Measurements from ENCODE around the gene TAPBPL. TPM values are rescaled to one million over a fixed set of nuclear protein-coding genes. Genes with fewer than 3 reads are reported as not detected.
"Not testable (repeated sequence)": the region's sequence is repeated elsewhere in the genome, so short reads cannot be mapped to it uniquely, and the experiment has no call there.

Gene TAPBPL
- total and polyA plus RNA-seq, 3 experiments from 2014 or later = 29.1 to 131 (median 32.0) TPM

GRCh38 chr12:6423267-6424007 lies 28.4 kb upstream of the TAPBPL start:
- Mint-ChIP-seq H3K4me1 (peaks cover 36 to 43% (median 40%) of the 10 kb centered on the region in 3 donors), H3K27me3 (peaks cover 0 to 4% of the 10 kb centered on the region in 2 donors), H3K4me3 (peak overlapping the region in 4 of 7 donors; percentile 5 to 53 (median 24)), H3K36me3 (no peaks in the 10 kb centered on the region), H3K27ac (peak overlapping the region; percentile 41 to 90 (median 70)), H3K9me3 (no peaks in the 10 kb centered on the region)
- peak; percentile 60 to 87 (median 82) for DNase-seq
- ChIA-PET CTCF (interaction anchor here (0.7 to 7.7 kb wide), 25 partner anchors 10 to 134 kb away, joined by 3 to 107 read pairs (median 6); partner anchors contain the start of genes CD27, GAPDH, MRPL51 and TAPBPL), POLR2A (interaction anchor here (0.5 to 2.8 kb wide), 11 partner anchors 21 to 134 kb away, joined by 3 to 12 read pairs (median 5); partner anchors contain the start of genes CD27, GAPDH, MRPL51 and VAMP1)
- no peaks in the 10 kb centered on the region for H3K27me3 ChIP-seq (ENCODE audit: insufficient read depth, low read length, poor library complexity, severe bottlenecking)
- peak overlapping the region; percentile 35 for H3K4me3 ChIP-seq (ENCODE audit: low read length)
- H3K27ac ChIP-seq (ENCODE audit: low read depth, low read length) = no peak overlapping the region
- H3K9me3 ChIP-seq (ENCODE audit: low read length) = no peaks in the 10 kb centered on the region
- peaks cover 46% of the 10 kb centered on the region for H3K4me1 ChIP-seq (ENCODE audit: insufficient read depth, low read length)
- no peaks in the 10 kb centered on the region for H3K36me3 ChIP-seq (ENCODE audit: insufficient read depth, low read length)

- Mint-ChIP-seq H3K36me3 (no peaks in the 10 kb centered on the region), H3K27me3 (peaks cover 0 to 4% of the 10 kb centered on the region in 2 donors), H3K4me1 (peaks cover 36 to 43% (median 41%) of the 10 kb centered on the region in 3 donors), H3K9me3 (no peaks in the 10 kb centered on the region), H3K27ac (peak overlapping the region in 7 of 8 donors; percentile 41 to 90 (median 69)), H3K4me3 (peak overlapping the region in 2 of 7 donors; percentile 43 to 53)
- CTCF ChIA-PET = interaction anchor here (0.7 to 7.7 kb wide), 24 partner anchors 10 to 133 kb away, joined by 3 to 107 read pairs (median 6); partner anchors contain the start of genes CD27, GAPDH, MRPL51 and TAPBPL
- Histone ChIP-seq H3K27me3 (ENCODE audit: insufficient read depth, low read length, poor library complexity, severe bottlenecking) (no peaks in the 10 kb centered on the region), H3K27ac (ENCODE audit: low read depth, low read length) (no peak overlapping the region), H3K4me1 (ENCODE audit: insufficient read depth, low read length) (peaks cover 46% of the 10 kb centered on the region), H3K9me3 (ENCODE audit: low read length) (no peaks in the 10 kb centered on the region), H3K36me3 (ENCODE audit: insufficient read depth, low read length) (no peaks in the 10 kb centered on the region), H3K4me3 (ENCODE audit: low read length) (peak overlapping the region; percentile 35)
- POLR2A ChIA-PET = interaction anchor here (0.7 to 2.8 kb wide), 10 partner anchors 20 to 114 kb away, joined by 3 to 12 read pairs (median 4); partner anchors contain the start of genes CD27, GAPDH, MRPL51 and VAMP1
- DNase-seq = no peak
These were observed 27.9 kb upstream of the TAPBPL start for GRCh38 chr12:6424008-6424347.

GRCh38 chr12:6424866-6425265 lies 27.0 kb upstream of the TAPBPL start:
- Mint-ChIP-seq H3K9me3 (no peaks in the 10 kb centered on the region), H3K4me3 (no peak overlapping the region), H3K36me3 (no peaks in the 10 kb centered on the region), H3K27me3 (no peaks in the 10 kb centered on the region), H3K4me1 (peaks cover 40 to 46% (median 41%) of the 10 kb centered on the region in 3 donors), H3K27ac (peak overlapping the region in 6 of 8 donors; percentile 46 to 87 (median 61))
- no peaks in the 10 kb centered on the region for H3K27me3 ChIP-seq (ENCODE audit: insufficient read depth, low read length, poor library complexity, severe bottlenecking)
- no peak for DNase-seq
- CTCF ChIA-PET = interaction anchor here (0.8 to 7.7 kb wide), 14 partner anchors 9 to 132 kb away, joined by 3 to 107 read pairs (median 24); partner anchors contain the start of genes CD27, GAPDH, MRPL51 and TAPBPL
- no peaks in the 10 kb centered on the region for H3K36me3 ChIP-seq (ENCODE audit: insufficient read depth, low read length)
- H3K4me1 ChIP-seq (ENCODE audit: insufficient read depth, low read length) = peaks cover 49% of the 10 kb centered on the region
- H3K9me3 ChIP-seq (ENCODE audit: low read length) = no peaks in the 10 kb centered on the region
- POLR2A ChIA-PET = interaction anchor here (1.2 to 2.8 kb wide), 5 partner anchors 19 to 113 kb away, joined by 5 to 12 read pairs (median 6); partner anchors contain the start of genes CD27 and TAPBPL
- H3K27ac ChIP-seq (ENCODE audit: low read depth, low read length) = no peak overlapping the region
- H3K4me3 ChIP-seq (ENCODE audit: low read length) = no peak overlapping the region

GRCh38 chr12:6425590-6426531 lies 26.0 kb upstream of the TAPBPL start:
- Mint-ChIP-seq H3K36me3 (no peaks in the 10 kb centered on the region), H3K4me1 (peaks cover 49 to 56% (median 50%) of the 10 kb centered on the region in 3 donors), H3K27ac (peak overlapping the region; percentile 36 to 98 (median 96)), H3K9me3 (no peaks in the 10 kb centered on the region), H3K4me3 (peak overlapping the region in 6 of 7 donors; percentile 9 to 59 (median 46)), H3K27me3 (no peaks in the 10 kb centered on the region)
- Histone ChIP-seq H3K36me3 (ENCODE audit: insufficient read depth, low read length) (no peaks in the 10 kb centered on the region), H3K4me1 (ENCODE audit: insufficient read depth, low read length) (peaks cover 59% of the 10 kb centered on the region), H3K9me3 (ENCODE audit: low read length) (no peaks in the 10 kb centered on the region), H3K4me3 (ENCODE audit: low read length) (no peak overlapping the region), H3K27me3 (ENCODE audit: insufficient read depth, low read length, poor library complexity, severe bottlenecking) (no peaks in the 10 kb centered on the region), H3K27ac (ENCODE audit: low read depth, low read length) (peak overlapping the region; percentile 69)
- POLR2A ChIA-PET = interaction anchor here (0.6 to 2.8 kb wide), 9 partner anchors 21 to 112 kb away, joined by 3 to 12 read pairs (median 5); partner anchors contain the start of genes TAPBPL and VAMP1
- CTCF ChIA-PET = interaction anchor here (0.8 to 7.7 kb wide), 12 partner anchors 18 to 130 kb away, joined by 3 to 107 read pairs (median 16); partner anchors contain the start of genes CD27, GAPDH, IFFO1 and TAPBPL
- peak in 3 of 5 donors; percentile 15 to 56 (median 36) for DNase-seq

- Mint-ChIP-seq H3K4me3 (peak overlapping the region; percentile 36 to 90 (median 72)), H3K27me3 (no peaks in the 10 kb centered on the region), H3K4me1 (peaks cover 55 to 58% (median 55%) of the 10 kb centered on the region in 3 donors), H3K9me3 (no peaks in the 10 kb centered on the region), H3K36me3 (no peaks in the 10 kb centered on the region), H3K27ac (peak overlapping the region; percentile 92 to 98 (median 96))
- DNase-seq = peak; percentile 56 to 92 (median 80)
- Histone ChIP-seq H3K4me3 (ENCODE audit: low read length) (peak overlapping the region; percentile 0), H3K4me1 (ENCODE audit: insufficient read depth, low read length) (peaks cover 61% of the 10 kb centered on the region), H3K36me3 (ENCODE audit: insufficient read depth, low read length) (no peaks in the 10 kb centered on the region), H3K9me3 (ENCODE audit: low read length) (no peaks in the 10 kb centered on the region), H3K27me3 (ENCODE audit: insufficient read depth, low read length, poor library complexity, severe bottlenecking) (no peaks in the 10 kb centered on the region), H3K27ac (ENCODE audit: low read depth, low read length) (peak overlapping the region; percentile 69)
- ChIA-PET POLR2A (interaction anchor here (0.6 to 2.0 kb wide), 7 partner anchors 15 to 132 kb away, joined by 3 to 7 read pairs (median 4); partner anchors contain the start of genes CD27 and TAPBPL), CTCF (interaction anchor here (1.4 to 7.7 kb wide), 8 partner anchors 12 to 126 kb away, joined by 3 to 107 read pairs (median 40); partner anchors contain the start of genes TAPBPL and VAMP1)
These were observed 24.8 kb upstream of the TAPBPL start for GRCh38 chr12:6426882-6427671.

GRCh38 chr12:6427796-6428195 lies 24.0 kb upstream of the TAPBPL start:
- not testable (repeated sequence) for H3K27me3 ChIP-seq (ENCODE audit: insufficient read depth, low read length, poor library complexity, severe bottlenecking); H3K27me3 Mint-ChIP-seq; H3K36me3 Mint-ChIP-seq; H3K36me3 ChIP-seq (ENCODE audit: insufficient read depth, low read length); H3K9me3 ChIP-seq (ENCODE audit: low read length); DNase-seq; H3K9me3 Mint-ChIP-seq
- Histone ChIP-seq H3K4me1 (ENCODE audit: insufficient read depth, low read length) (peaks cover 66% of the 10 kb centered on the region), H3K4me3 (ENCODE audit: low read length) (peak overlapping the region; percentile 0), H3K27ac (ENCODE audit: low read depth, low read length) (peak overlapping the region; percentile 69)
- peak overlapping the region in 2 of 7 donors; percentile 66 to 90 for H3K4me3 Mint-ChIP-seq
- H3K4me1 Mint-ChIP-seq = peaks cover 57 to 62% (median 59%) of the 10 kb centered on the region in 3 donors
- ChIA-PET POLR2A (interaction anchor here (0.7 to 1.0 kb wide), 5 partner anchors 15 to 60 kb away, joined by 3 to 4 read pairs (median 4); partner anchors contain the start of gene CD27), CTCF (interaction anchor here (1.4 to 7.7 kb wide), 6 partner anchors 11 to 111 kb away, joined by 3 to 107 read pairs (median 67); partner anchors contain the start of gene VAMP1)
- peak overlapping the region in 7 of 8 donors; percentile 92 to 98 (median 97) for H3K27ac Mint-ChIP-seq

Data from CD8-positive, alpha-beta memory T cell (primary cell).